K562 (cell line): ENCODE measurements around the gene SLC22A23. TPM values are rescaled to one million over a fixed set of nuclear protein-coding genes. Genes with fewer than 3 reads are reported as not detected.
A peak's percentile ranks its signal among the peaks of the same experiment; 100 is the strongest.

ENCODE experiments used
- CHD1 ChIP-seq: fragments of 200-600 bp; sonication (generic); IDR thresholded peaks from one replicate; pipeline ENCODE4 v1.6.1; 2012; ENCODE audit warnings: mild to moderate bottlenecking, moderate library complexity, low read length, inconsistent platforms
- ERF ChIP-seq: fragments of 450-650 bp; formaldehyde crosslinking; IDR thresholded peaks from 2 replicates; pipeline ENCODE4 v1.4.0; 2020; ENCODE audit warnings: mild to moderate bottlenecking, mixed read lengths
- FOSL1 ChIP-seq: fragments of 200-800 bp; sonication (Bioruptor generic); conservative IDR thresholded peaks from 2 replicates; pipeline ENCODE4 v1.6.1; 2016; ENCODE audit warnings: missing genetic modification characterization, missing compliant biosample characterization
- FOXK1 ChIP-seq: sonication (generic); formaldehyde crosslinking; IDR thresholded peaks from 2 replicates; pipeline ENCODE4 v1.8.0; 2022; ENCODE audit warnings: missing genetic modification reagents, mild to moderate bottlenecking, borderline replicate concordance
- GMEB1 ChIP-seq: fragments of 250-450 bp; sonication (Bioruptor Pico); IDR thresholded peaks from 2 replicates; pipeline ENCODE4 v1.4.0; 2020; ENCODE audit warnings: mild to moderate bottlenecking
- HMBOX1 ChIP-seq: sonication (generic); IDR thresholded peaks from 2 replicates; pipeline ENCODE4 v1.6.1; 2016
- IFI16 ChIP-seq: fragments of 250-450 bp; sonication (Bioruptor Pico); IDR thresholded peaks from 2 replicates; pipeline ENCODE4 v2.1.2; 2022; ENCODE audit warnings: mild to moderate bottlenecking, inconsistent platforms
- KDM1A ChIP-seq, 2 experiments: fragments of 450-650 bp; IDR thresholded peaks; 2 replicates each; pipeline ENCODE4 v1.6.1; 2016; ENCODE audit warnings: mild to moderate bottlenecking in 2 of 2
- MTA1 ChIP-seq: fragments of 450-650 bp; IDR thresholded peaks from 2 replicates; pipeline ENCODE4 v1.6.1; 2017; ENCODE audit warnings: borderline replicate concordance
- MTA2 ChIP-seq: fragments of 450-650 bp; IDR thresholded peaks from 2 replicates; pipeline ENCODE4 v1.6.1; 2016; ENCODE audit warnings: low read depth
- MTF1 ChIP-seq: fragments of 250-450 bp; sonication (Bioruptor Pico); IDR thresholded peaks from 2 replicates; pipeline ENCODE4 v1.9.0; 2021; ENCODE audit warnings: moderate library complexity, mild to moderate bottlenecking, inconsistent platforms, borderline replicate concordance
- RAD21 ChIP-seq, 2 experiments: fragments of 250-450 bp in 1 of 2; fragments of 450-650 bp in 1 of 2; sonication (Bioruptor Pico) in 1 of 2; formaldehyde crosslinking in 1 of 2; IDR thresholded peaks in 1 of 2; conservative IDR thresholded peaks in 1 of 2; 2 replicates each; pipeline versions ENCODE4 v1.4.0 to v1.8.0; 2020 to 2022; ENCODE audit warnings: mild to moderate bottlenecking in 2 of 2, moderate library complexity in 1 of 2
- RBFOX2 ChIP-seq: fragments of 200-400 bp; formaldehyde crosslinking; IDR thresholded peaks from 2 replicates; pipeline ENCODE4 v1.6.1; 2017; ENCODE audit warnings: low read depth, mild to moderate bottlenecking, low read length, moderate library complexity
- SIN3B ChIP-seq: fragments of 450-650 bp; IDR thresholded peaks from 2 replicates; pipeline ENCODE4 v1.6.1; 2017; ENCODE audit warnings: low read depth, mild to moderate bottlenecking, moderate library complexity
- YY1 ChIP-seq, 3 experiments: IDR thresholded peaks; 2 replicates each; pipeline ENCODE4 v1.6.1; 2011; ENCODE audit warnings: low read length in 2 of 3, mild to moderate bottlenecking in 2 of 3, moderate library complexity in 2 of 3, borderline replicate concordance in 1 of 3, control low read depth in 1 of 3, low read depth in 1 of 3; ENCODE audit not compliant: insufficient read depth in 3 of 3, insufficient replicate concordance in 2 of 3, control insufficient read depth in 1 of 3, insufficient read length in 1 of 3; ENCODE audit errors: extremely low read depth in 1 of 3
- ZNF444 ChIP-seq: fragments of 250-450 bp; sonication (Bioruptor Pico); IDR thresholded peaks from 2 replicates; pipeline ENCODE4 v1.4.0; 2020; ENCODE audit warnings: mild to moderate bottlenecking, moderate library complexity
- ZZZ3 ChIP-seq: fragments of 450-650 bp; IDR thresholded peaks from 2 replicates; pipeline ENCODE4 v1.6.1; 2016; ENCODE audit warnings: antibody characterized with exemption, mild to moderate bottlenecking, moderate library complexity
- polyA plus RNA-seq, 8 experiments: library from polyadenylated mRNA; depleted of rRNA in 4 of 8; stranded (reverse) in 5 of 8; unstranded in 3 of 8; fragments of >200 nt; fragmentation: Nextera tagmentation in 2 of 8; fragmentation: Illumina TruSeq in 1 of 8; extraction: Ambion mirVana in 2 of 8; extraction: Trizol in 1 of 8; gene quantifications; 2 replicates each; pipeline versions ENCODE4 v1.2.1 to v1.2.3, GENCODE V29; 2011 to 2014; ENCODE audit warnings: inconsistent platforms in 1 of 8, missing spikeins in 1 of 8
- total RNA-seq, 7 experiments: library from RNA; depleted of rRNA in 6 of 7; stranded (reverse); fragments of >200 nt in 6 of 7; fragmentation: Illumina TruSeq in 2 of 7; extraction: Trizol in 2 of 7; gene quantifications; 2 replicates each; pipeline versions ENCODE4 v1.2.1 to v1.2.3, GENCODE V29; 2011 to 2021; ENCODE audit warnings: low replicate concordance in 1 of 7
- TF ChIP-seq, protein P1 (sequence below): sonication (generic); formaldehyde crosslinking; IDR thresholded peaks from 2 replicates; pipeline ENCODE4 v1.8.1; 2023; ENCODE audit warnings: mild to moderate bottlenecking, missing genetic modification reagents
- TF ChIP-seq, protein P2 (sequence below), 3 experiments: fragments of 200-800 bp in 1 of 3; sonication (Bioruptor generic) in 1 of 3; sonication (generic) in 1 of 3; formaldehyde crosslinking in 1 of 3; IDR thresholded peaks; 2 replicates each; pipeline versions ENCODE4 v1.6.1 to v1.8.0; 2016 to 2022; ENCODE audit warnings: mild to moderate bottlenecking in 2 of 3, missing compliant biosample characterization in 2 of 3, missing genetic modification characterization in 2 of 3, missing genetic modification reagents in 1 of 3
- TF ChIP-seq, protein P3 (sequence below): fragments of 450-650 bp; formaldehyde crosslinking; conservative IDR thresholded peaks from 2 replicates; pipeline ENCODE4 v1.4.0; 2022; ENCODE audit warnings: mild to moderate bottlenecking, missing genetic modification characterization

The SLC22A23 gene
- total and polyA plus RNA-seq, 9 of the 15 experiments (the other 6 are each of a cell fraction or from before 2014, with no cell fraction given): 0.30 to 8.7 (median 2.5) TPM

DNA sequence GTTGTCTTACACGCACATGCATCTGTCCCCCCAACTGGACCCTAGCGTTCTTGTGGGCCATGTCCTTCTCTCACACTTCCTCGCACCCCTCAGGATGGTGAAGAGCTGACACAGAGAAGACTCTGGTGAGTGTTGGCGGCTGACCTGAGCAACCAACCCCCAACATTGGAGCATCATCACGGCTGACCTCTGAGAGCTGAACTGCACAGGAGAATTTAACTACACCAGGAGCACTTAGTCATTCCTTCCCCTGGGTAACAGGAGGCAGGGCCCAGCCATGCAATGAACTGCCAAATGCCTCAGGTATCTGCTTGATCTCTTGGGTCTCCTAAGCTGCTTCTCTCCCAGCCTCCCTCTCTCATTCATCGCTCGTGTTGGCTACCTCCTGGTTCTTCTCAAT is 109.6 kb downstream of the SLC22A23 start (continued):
- TF ChIP-seq MTF1 (CRISPR knock-in tag): no peak
- TF ChIP-seq RBFOX2: no peak
- no peak for TF ChIP-seq YY1 (IDR thresholded peaks at IDR 0.05; ENCODE audit: borderline replicate concordance in 1 of 3, control insufficient read depth in 1 of 3, extremely low read depth in 1 of 3, insufficient read depth in 3 of 3, insufficient read length in 1 of 3, insufficient replicate concordance in 2 of 3, low read depth in 1 of 3, low read length in 2 of 3)
- TF ChIP-seq SIN3B: no peak
- no peak for TF ChIP-seq FOXK1 (CRISPR knock-in tag)
- TF ChIP-seq MTA2: peak; percentile 5; the same call in 1 of the 2 replicates
- peak; percentile 38 for TF ChIP-seq FOSL1 (tag)
- TF ChIP-seq HMBOX1: peak; percentile 34; the same call in 1 of the 2 replicates
- TF ChIP-seq, protein P1, sequence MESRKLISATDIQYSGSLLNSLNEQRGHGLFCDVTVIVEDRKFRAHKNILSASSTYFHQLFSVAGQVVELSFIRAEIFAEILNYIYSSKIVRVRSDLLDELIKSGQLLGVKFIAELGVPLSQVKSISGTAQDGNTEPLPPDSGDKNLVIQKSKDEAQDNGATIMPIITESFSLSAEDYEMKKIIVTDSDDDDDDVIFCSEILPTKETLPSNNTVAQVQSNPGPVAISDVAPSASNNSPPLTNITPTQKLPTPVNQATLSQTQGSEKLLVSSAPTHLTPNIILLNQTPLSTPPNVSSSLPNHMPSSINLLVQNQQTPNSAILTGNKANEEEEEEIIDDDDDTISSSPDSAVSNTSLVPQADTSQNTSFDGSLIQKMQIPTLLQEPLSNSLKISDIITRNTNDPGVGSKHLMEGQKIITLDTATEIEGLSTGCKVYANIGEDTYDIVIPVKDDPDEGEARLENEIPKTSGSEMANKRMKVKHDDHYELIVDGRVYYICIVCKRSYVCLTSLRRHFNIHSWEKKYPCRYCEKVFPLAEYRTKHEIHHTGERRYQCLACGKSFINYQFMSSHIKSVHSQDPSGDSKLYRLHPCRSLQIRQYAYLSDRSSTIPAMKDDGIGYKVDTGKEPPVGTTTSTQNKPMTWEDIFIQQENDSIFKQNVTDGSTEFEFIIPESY: peak; percentile 99
- TF ChIP-seq, protein P2, sequence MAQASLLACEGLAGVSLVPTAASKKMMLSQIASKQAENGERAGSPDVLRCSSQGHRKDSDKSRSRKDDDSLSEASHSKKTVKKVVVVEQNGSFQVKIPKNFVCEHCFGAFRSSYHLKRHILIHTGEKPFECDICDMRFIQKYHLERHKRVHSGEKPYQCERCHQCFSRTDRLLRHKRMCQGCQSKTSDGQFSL (CRISPR knock-in tag; IDR thresholded peaks at IDR 0.05): no peak
- TF ChIP-seq, protein P2 (tag; IDR thresholded peaks at IDR 0.05): no peak
- no peak for TF ChIP-seq ZNF444
- TF ChIP-seq ZZZ3: no peak
- no peak for TF ChIP-seq RAD21 (CRISPR knock-in tag; conservative IDR thresholded peaks at IDR 0.05 in 1 of 2, IDR thresholded peaks at IDR 0.05 in 1 of 2)
- no peak for TF ChIP-seq ERF
- 0 out of 4 replicates have a peak, but pooled peaks of 1 of the 2 experiments have one; percentile 3 for TF ChIP-seq KDM1A (IDR thresholded peaks at IDR 0.05)
- TF ChIP-seq GMEB1: no peak
- no peak for TF ChIP-seq IFI16
- peak; percentile 14 for TF ChIP-seq CHD1
- TF ChIP-seq, protein P3, sequence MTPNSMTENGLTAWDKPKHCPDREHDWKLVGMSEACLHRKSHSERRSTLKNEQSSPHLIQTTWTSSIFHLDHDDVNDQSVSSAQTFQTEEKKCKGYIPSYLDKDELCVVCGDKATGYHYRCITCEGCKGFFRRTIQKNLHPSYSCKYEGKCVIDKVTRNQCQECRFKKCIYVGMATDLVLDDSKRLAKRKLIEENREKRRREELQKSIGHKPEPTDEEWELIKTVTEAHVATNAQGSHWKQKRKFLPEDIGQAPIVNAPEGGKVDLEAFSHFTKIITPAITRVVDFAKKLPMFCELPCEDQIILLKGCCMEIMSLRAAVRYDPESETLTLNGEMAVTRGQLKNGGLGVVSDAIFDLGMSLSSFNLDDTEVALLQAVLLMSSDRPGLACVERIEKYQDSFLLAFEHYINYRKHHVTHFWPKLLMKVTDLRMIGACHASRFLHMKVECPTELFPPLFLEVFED (CRISPR knock-in tag): no peak
- TF ChIP-seq MTA1: no peak
